ENCODE results near the gene AP2A1. TPM values are rescaled to one million over a fixed set of nuclear protein-coding genes. Genes with fewer than 3 reads are reported as not detected.

AP2A1 gene
- total and polyA plus RNA-seq, 9 donors: 31.3 to 76.9 (median 64.9) TPM

Other genes starting within 250 kb of the AP2A1 start
- 121 TPM for gene RCN3, start 239.0 kb upstream of the AP2A1 start, total RNA-seq
- gene RCN3, start 239.0 kb upstream of the AP2A1 start, polyA plus RNA-seq (ENCODE audit: insufficient read depth in 1 of 8, insufficient read length in 8 of 8, low replicate concordance in 1 of 8): 10 to 100 TPM; 37.4 to 88.6 (median 57.7) TPM
- 78.8 TPM for gene NOSIP, start 186.4 kb upstream of the AP2A1 start, total RNA-seq
- gene NOSIP, start 186.4 kb upstream of the AP2A1 start, polyA plus RNA-seq (ENCODE audit: insufficient read depth in 1 of 8, insufficient read length in 8 of 8, low replicate concordance in 1 of 8): 10 to 100 TPM; 59.3 to 78.4 (median 66.5) TPM
- gene PRRG2, start 185.7 kb upstream of the AP2A1 start, total RNA-seq: 0.84 TPM
- under 1 TPM; 0.28 to 0.88 (median 0.56) TPM for gene PRRG2, start 185.7 kb upstream of the AP2A1 start, polyA plus RNA-seq (ENCODE audit: insufficient read depth in 1 of 8, insufficient read length in 8 of 8, low replicate concordance in 1 of 8)
- gene PRR12, start 175.8 kb upstream of the AP2A1 start, total RNA-seq: 3.5 TPM
- gene PRR12, start 175.8 kb upstream of the AP2A1 start, polyA plus RNA-seq (ENCODE audit: insufficient read depth in 1 of 8, insufficient read length in 8 of 8, low replicate concordance in 1 of 8): 10 to 100 TPM; 14.9 to 22.7 (median 19.5) TPM
- gene RRAS, start 126.9 kb upstream of the AP2A1 start, total RNA-seq: 15.3 TPM
- gene RRAS, start 126.9 kb upstream of the AP2A1 start, polyA plus RNA-seq (ENCODE audit: insufficient read depth in 1 of 8, insufficient read length in 8 of 8, low replicate concordance in 1 of 8): 10 to 100 TPM; 26.7 to 36.4 (median 31.6) TPM
- 6.8 TPM for gene SCAF1, start 124.8 kb upstream of the AP2A1 start, total RNA-seq
- 10 to 100 TPM; 25.6 to 36.9 (median 33.5) TPM for gene SCAF1, start 124.8 kb upstream of the AP2A1 start, polyA plus RNA-seq (ENCODE audit: insufficient read depth in 1 of 8, insufficient read length in 8 of 8, low replicate concordance in 1 of 8)
- gene IRF3, start 101.1 kb upstream of the AP2A1 start, total RNA-seq: 34.5 TPM
- gene IRF3, start 101.1 kb upstream of the AP2A1 start, polyA plus RNA-seq (ENCODE audit: insufficient read depth in 1 of 8, insufficient read length in 8 of 8, low replicate concordance in 1 of 8): 10 to 100 TPM; 29.2 to 47.9 (median 39.4) TPM
- 10.9 TPM for gene BCL2L12, start 101.1 kb upstream of the AP2A1 start, total RNA-seq
- gene BCL2L12, start 101.1 kb upstream of the AP2A1 start, polyA plus RNA-seq (ENCODE audit: insufficient read depth in 1 of 8, insufficient read length in 8 of 8, low replicate concordance in 1 of 8): 10 to 100 TPM; 26.6 to 39.6 (median 31.2) TPM
- gene PRMT1, start 89.7 kb upstream of the AP2A1 start, total RNA-seq: 228 TPM
- gene PRMT1, start 89.7 kb upstream of the AP2A1 start, polyA plus RNA-seq (ENCODE audit: insufficient read depth in 1 of 8, insufficient read length in 8 of 8, low replicate concordance in 1 of 8): 100 to 1,000 TPM; 186 to 229 (median 205) TPM
- 0.89 TPM for gene ADM5, start 77.4 kb upstream of the AP2A1 start, total RNA-seq
- 1 to 10 TPM in 6 of 8 donors, under 1 TPM in 2; 0.63 to 1.8 (median 1.2) TPM for gene ADM5, start 77.4 kb upstream of the AP2A1 start, polyA plus RNA-seq (ENCODE audit: insufficient read depth in 1 of 8, insufficient read length in 8 of 8, low replicate concordance in 1 of 8)
- 5.4 TPM for gene CPT1C, start 75.9 kb upstream of the AP2A1 start, total RNA-seq
- 10 to 100 TPM in 7 of 8 donors, 1 to 10 TPM in 1; 8.1 to 16.0 (median 11.6) TPM for gene CPT1C, start 75.9 kb upstream of the AP2A1 start, polyA plus RNA-seq (ENCODE audit: insufficient read depth in 1 of 8, insufficient read length in 8 of 8, low replicate concordance in 1 of 8)
- gene TSKS, start 3.7 kb upstream of the AP2A1 start, total RNA-seq: 0.84 TPM
- 1 to 10 TPM in 2 of 8 donors, under 1 TPM in 6; 0.24 to 1.8 (median 0.67) TPM for gene TSKS, start 3.7 kb upstream of the AP2A1 start, polyA plus RNA-seq (ENCODE audit: insufficient read depth in 1 of 8, insufficient read length in 8 of 8, low replicate concordance in 1 of 8)
- gene FUZ, start 46.3 kb downstream of the AP2A1 start, total RNA-seq: 14.6 TPM
- 10 to 100 TPM; 15.8 to 23.8 (median 17.9) TPM for gene FUZ, start 46.3 kb downstream of the AP2A1 start, polyA plus RNA-seq (ENCODE audit: insufficient read depth in 1 of 8, insufficient read length in 8 of 8, low replicate concordance in 1 of 8)
- gene MED25, start 51.3 kb downstream of the AP2A1 start, total RNA-seq: 9.6 TPM
- gene MED25, start 51.3 kb downstream of the AP2A1 start, polyA plus RNA-seq (ENCODE audit: insufficient read depth in 1 of 8, insufficient read length in 8 of 8, low replicate concordance in 1 of 8): 10 to 100 TPM; 24.9 to 41.0 (median 34.5) TPM
- 140 TPM for gene PTOV1, start 84.2 kb downstream of the AP2A1 start, total RNA-seq
- gene PTOV1, start 84.2 kb downstream of the AP2A1 start, polyA plus RNA-seq (ENCODE audit: insufficient read depth in 1 of 8, insufficient read length in 8 of 8, low replicate concordance in 1 of 8): 100 to 1,000 TPM; 173 to 239 (median 224) TPM
- gene PNKP, start 100.6 kb downstream of the AP2A1 start, total RNA-seq: 20.7 TPM
- gene PNKP, start 100.6 kb downstream of the AP2A1 start, polyA plus RNA-seq (ENCODE audit: insufficient read depth in 1 of 8, insufficient read length in 8 of 8, low replicate concordance in 1 of 8): 10 to 100 TPM; 20.2 to 41.7 (median 33.8) TPM
- 6.7 TPM for gene AKT1S1, start 110.4 kb downstream of the AP2A1 start, total RNA-seq
- gene AKT1S1, start 110.4 kb downstream of the AP2A1 start, polyA plus RNA-seq (ENCODE audit: insufficient read depth in 1 of 8, insufficient read length in 8 of 8, low replicate concordance in 1 of 8): 10 to 100 TPM; 35.5 to 42.3 (median 40.3) TPM
- gene TBC1D17, start 110.7 kb downstream of the AP2A1 start, total RNA-seq: 5.1 TPM
- 10 to 100 TPM; 28.8 to 41.7 (median 37.9) TPM for gene TBC1D17, start 110.7 kb downstream of the AP2A1 start, polyA plus RNA-seq (ENCODE audit: insufficient read depth in 1 of 8, insufficient read length in 8 of 8, low replicate concordance in 1 of 8)
- 0.53 TPM for gene IL4I1, start 129.9 kb downstream of the AP2A1 start, total RNA-seq
- gene IL4I1, start 129.9 kb downstream of the AP2A1 start, polyA plus RNA-seq (ENCODE audit: insufficient read depth in 1 of 8, insufficient read length in 8 of 8, low replicate concordance in 1 of 8): 1 to 10 TPM in 5 of 8 donors, under 1 TPM in 3; 0.58 to 1.2 (median 1.0) TPM
- gene ATF5, start 162.2 kb downstream of the AP2A1 start, total RNA-seq: 9.0 TPM
- 10 to 100 TPM; 18.7 to 37.1 (median 27.3) TPM for gene ATF5, start 162.2 kb downstream of the AP2A1 start, polyA plus RNA-seq (ENCODE audit: insufficient read depth in 1 of 8, insufficient read length in 8 of 8, low replicate concordance in 1 of 8)
- gene NUP62, start 162.5 kb downstream of the AP2A1 start, total RNA-seq: 37.6 TPM
- gene NUP62, start 162.5 kb downstream of the AP2A1 start, polyA plus RNA-seq (ENCODE audit: insufficient read depth in 1 of 8, insufficient read length in 8 of 8, low replicate concordance in 1 of 8): 10 to 100 TPM; 47.8 to 61.9 (median 52.8) TPM
- gene SIGLEC11, start 194.2 kb downstream of the AP2A1 start, total RNA-seq: 1.2 TPM
- 1 to 10 TPM in 2 of 8 donors, under 1 TPM in 6; 0.57 to 1.4 (median 0.79) TPM for gene SIGLEC11, start 194.2 kb downstream of the AP2A1 start, polyA plus RNA-seq (ENCODE audit: insufficient read depth in 1 of 8, insufficient read length in 8 of 8, low replicate concordance in 1 of 8)